Hepatocyte (in vitro differentiated cells): ENCODE data around the gene TMEM165. TPM values are rescaled to one million over a fixed set of nuclear protein-coding genes. Genes with fewer than 3 reads are reported as not detected.
A peak's percentile ranks its signal among the peaks of the same experiment; 100 is the strongest.

Experiments
- DNase-seq: peaks from one replicate; pipeline ENCODE4 v3.0.0-alpha.2; 2016; ENCODE audit warnings: low spot score
- H2AFZ ChIP-seq: fragments of 200-600 bp; sonication (generic); 2 replicates; pipeline ENCODE4 v1.6.0; 2016; ENCODE audit warnings: antibody characterized with exemption, mild to moderate bottlenecking
- H3K27ac ChIP-seq: fragments of 200-600 bp; sonication (generic); 2 replicates; pipeline ENCODE4 v1.5.1; 2016; ENCODE audit warnings: mild to moderate bottlenecking
- H3K27me3 ChIP-seq: fragments of 200-600 bp; sonication (generic); 2 replicates; pipeline ENCODE4 v1.6.1; 2016
- H3K36me3 ChIP-seq: fragments of 200-600 bp; sonication (generic); replicated peaks from 2 replicates; pipeline ENCODE4 v1.5.1; 2016; ENCODE audit warnings: low read depth; ENCODE audit not compliant: insufficient read depth
- H3K4me1 ChIP-seq: fragments of 200-600 bp; sonication (generic); 2 replicates; pipeline ENCODE4 v1.5.1; 2016; ENCODE audit warnings: mild to moderate bottlenecking, moderate library complexity; ENCODE audit not compliant: insufficient read depth
- H3K4me2 ChIP-seq: fragments of 200-600 bp; sonication (generic); 2 replicates; pipeline ENCODE4 v1.6.0; 2016
- H3K4me3 ChIP-seq: fragments of 200-600 bp; sonication (generic); 2 replicates; pipeline ENCODE4 v1.5.1; 2016; ENCODE audit warnings: mild to moderate bottlenecking
- H3K79me2 ChIP-seq: fragments of 200-600 bp; sonication (generic); 2 replicates; pipeline ENCODE4 v1.6.0; 2017; ENCODE audit warnings: mild to moderate bottlenecking
- H3K9me2 ChIP-seq: fragments of 200-600 bp; sonication (generic); replicated peaks from 2 replicates; pipeline ENCODE4 v1.6.0; 2017; ENCODE audit warnings: mild to moderate bottlenecking; ENCODE audit not compliant: insufficient read depth
- H3K9me3 ChIP-seq: fragments of 200-600 bp; sonication (generic); 2 replicates; pipeline ENCODE4 v1.5.1; 2016; ENCODE audit warnings: low read depth, mild to moderate bottlenecking
- H4K20me1 ChIP-seq: fragments of 200-600 bp; sonication (generic); 2 replicates; pipeline ENCODE4 v1.6.0; 2016; ENCODE audit warnings: mild to moderate bottlenecking; ENCODE audit not compliant: insufficient read depth, poor library complexity, severe bottlenecking
- EZH2 ChIP-seq: fragments of 200-600 bp; sonication (generic); IDR thresholded peaks from 2 replicates; pipeline ENCODE4 v1.6.1; 2016; ENCODE audit warnings: antibody characterized with exemption, mild to moderate bottlenecking, borderline replicate concordance
- EZH2phosphoT487 ChIP-seq: fragments of 200-600 bp; sonication (generic); IDR thresholded peaks from one replicate; pipeline ENCODE4 v1.6.1; 2018; ENCODE audit warnings: antibody characterized with exemption, mild to moderate bottlenecking, low read depth, moderate library complexity; ENCODE audit not compliant: unreplicated experiment, severe bottlenecking
- WGBS: methylation state at CpG from one replicate; pipeline ENCODE4 v1.1.6; 2016; ENCODE audit warnings: low lambda C conversion rate; ENCODE audit errors: missing lambda C conversion rate; 5-methylcytosine and 5-hydroxymethylcytosine counted together
- polyA plus RNA-seq: library from polyadenylated mRNA; unstranded; fragments of >200 nt; fragmentation: Nextera tagmentation; extraction: Ambion mirVana; gene quantifications from 2 replicates; pipeline ENCODE4 v1.2.1, GENCODE V29; 2016
- total RNA-seq: library from RNA; depleted of rRNA; stranded (reverse); fragments of >200 nt; gene quantifications from 2 replicates; pipeline ENCODE4 v1.2.3, GENCODE V29; 2014
- TF ChIP-seq, protein P1 (sequence below): fragments of 200-600 bp; sonication (generic); IDR thresholded peaks from 2 replicates; pipeline ENCODE4 v1.5.1; 2016; ENCODE audit warnings: antibody characterized with exemption, mild to moderate bottlenecking; ENCODE audit not compliant: poor library complexity

TMEM165 gene
- total and polyA plus RNA-seq, 2 experiments from 2014 or later: 152 to 160 TPM

GRCh38 chr4:55399581-55399980 is 3.8 kb downstream of the TMEM165 start:
- Histone ChIP-seq H3K9me3 (no peaks in the 10 kb centered on the region), H3K36me3 (no peaks in the 10 kb centered on the region), H3K9me2 (no peaks in the 10 kb centered on the region), H2AFZ (no peak overlapping the region), H3K27ac (peak overlapping the region; percentile 100), H3K4me3 (no peak overlapping the region), H3K4me1 (peaks cover 4% of the 10 kb centered on the region), H3K27me3 (no peaks in the 10 kb centered on the region), H3K79me2 (peaks cover 82% of the 10 kb centered on the region), H3K4me2 (peak overlapping the region; percentile 87), H4K20me1 (peaks cover 51% of the 10 kb centered on the region)
- TF ChIP-seq EZH2phosphoT487: no peak
- TF ChIP-seq, protein P1, sequence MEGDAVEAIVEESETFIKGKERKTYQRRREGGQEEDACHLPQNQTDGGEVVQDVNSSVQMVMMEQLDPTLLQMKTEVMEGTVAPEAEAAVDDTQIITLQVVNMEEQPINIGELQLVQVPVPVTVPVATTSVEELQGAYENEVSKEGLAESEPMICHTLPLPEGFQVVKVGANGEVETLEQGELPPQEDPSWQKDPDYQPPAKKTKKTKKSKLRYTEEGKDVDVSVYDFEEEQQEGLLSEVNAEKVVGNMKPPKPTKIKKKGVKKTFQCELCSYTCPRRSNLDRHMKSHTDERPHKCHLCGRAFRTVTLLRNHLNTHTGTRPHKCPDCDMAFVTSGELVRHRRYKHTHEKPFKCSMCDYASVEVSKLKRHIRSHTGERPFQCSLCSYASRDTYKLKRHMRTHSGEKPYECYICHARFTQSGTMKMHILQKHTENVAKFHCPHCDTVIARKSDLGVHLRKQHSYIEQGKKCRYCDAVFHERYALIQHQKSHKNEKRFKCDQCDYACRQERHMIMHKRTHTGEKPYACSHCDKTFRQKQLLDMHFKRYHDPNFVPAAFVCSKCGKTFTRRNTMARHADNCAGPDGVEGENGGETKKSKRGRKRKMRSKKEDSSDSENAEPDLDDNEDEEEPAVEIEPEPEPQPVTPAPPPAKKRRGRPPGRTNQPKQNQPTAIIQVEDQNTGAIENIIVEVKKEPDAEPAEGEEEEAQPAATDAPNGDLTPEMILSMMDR: no peak
- TF ChIP-seq EZH2: no peak
- 96% methylated on average over 1 of the region's 1 CpG for WGBS
- DNase-seq: no peak

- Histone ChIP-seq H3K79me2 (peaks cover 97% of the 10 kb centered on the region), H3K9me3 (no peaks in the 10 kb centered on the region), H3K27me3 (no peaks in the 10 kb centered on the region), H3K4me1 (peaks cover 8% of the 10 kb centered on the region), H3K27ac (no peak overlapping the region), H3K4me2 (no peak overlapping the region), H4K20me1 (peaks cover 77% of the 10 kb centered on the region), H3K36me3 (no peaks in the 10 kb centered on the region), H2AFZ (no peak overlapping the region), H3K4me3 (no peak overlapping the region), H3K9me2 (no peaks in the 10 kb centered on the region)
- TF ChIP-seq, protein P1: no peak
- TF ChIP-seq EZH2 (no peak), EZH2phosphoT487 (no peak)
- WGBS: 84% methylated on average over 3 of the region's 3 CpGs
- DNase-seq: no peak
Measured at GRCh38 chr4:55405073-55405472, 9.3 kb downstream of the TMEM165 start.

DNA sequence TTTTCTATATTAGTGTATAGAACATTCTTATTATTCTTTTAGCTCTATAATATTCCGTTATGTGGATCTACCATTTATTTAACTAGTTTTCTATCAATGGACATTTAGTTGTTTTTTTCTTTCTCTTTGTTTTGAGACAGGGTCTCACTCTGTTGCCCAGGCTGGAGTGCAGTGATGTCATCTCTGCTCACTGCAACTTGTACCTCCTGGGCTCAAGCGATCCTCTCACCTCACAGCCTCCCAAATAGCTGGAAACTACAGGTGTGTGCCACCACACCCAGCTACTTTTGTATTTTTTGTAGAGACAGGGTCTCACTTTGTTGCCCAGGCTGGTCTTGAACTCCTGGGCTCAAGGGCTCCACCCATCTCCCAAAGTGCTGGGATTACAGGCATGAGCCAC is 10.8 kb downstream of the TMEM165 start:
- TF ChIP-seq EZH2phosphoT487: no peak
- TF ChIP-seq EZH2: no peak
- TF ChIP-seq, protein P1: no peak
- no peak overlapping the region for H3K4me2 ChIP-seq
- no peaks in the 10 kb centered on the region for H3K9me2 ChIP-seq
- no peaks in the 10 kb centered on the region for H3K9me3 ChIP-seq
- 94% methylated on average over 2 of the region's 2 CpGs for WGBS
- H3K27me3 ChIP-seq: no peaks in the 10 kb centered on the region
- H4K20me1 ChIP-seq: peaks cover 75% of the 10 kb centered on the region
- H3K36me3 ChIP-seq: no peaks in the 10 kb centered on the region
- no peak overlapping the region for H3K27ac ChIP-seq
- H3K4me3 ChIP-seq: no peak overlapping the region
- H3K4me1 ChIP-seq: peaks cover 8% of the 10 kb centered on the region
- DNase-seq: no peak
- no peak overlapping the region for H2AFZ ChIP-seq
- H3K79me2 ChIP-seq: peaks cover 99% of the 10 kb centered on the region

- Histone ChIP-seq H4K20me1 (peaks cover 74% of the 10 kb centered on the region), H2AFZ (no peak overlapping the region), H3K4me2 (no peak overlapping the region), H3K4me1 (peaks cover 8% of the 10 kb centered on the region), H3K9me2 (no peaks in the 10 kb centered on the region), H3K27me3 (no peaks in the 10 kb centered on the region), H3K27ac (no peak overlapping the region), H3K36me3 (no peaks in the 10 kb centered on the region), H3K4me3 (no peak overlapping the region), H3K9me3 (no peaks in the 10 kb centered on the region), H3K79me2 (peaks cover 99% of the 10 kb centered on the region)
- DNase-seq: no peak
- TF ChIP-seq EZH2 (no peak), EZH2phosphoT487 (no peak)
- TF ChIP-seq, protein P1: no peak
- 94% methylated on average over 3 of the region's 3 CpGs for WGBS
Measured at GRCh38 chr4:55407119-55407518, 11.4 kb downstream of the TMEM165 start.
